Measurements from ENCODE around the gene GRIK3. TPM values are rescaled to one million over a fixed set of nuclear protein-coding genes. Genes with fewer than 3 reads are reported as not detected.

GRIK3 gene
- polyA plus RNA-seq, 1 experiment = not detected

GRCh38 chr1:36866169-36866814 is 168.0 kb downstream of the GRIK3 start:
- Histone ChIP-seq H3K4me3 (ENCODE audit: low read depth, low read length) (no peak overlapping the region), H3K27me3 (ENCODE audit: control insufficient read depth, insufficient read depth, low read length) (no peaks in the 10 kb centered on the region), H3K9me3 (ENCODE audit: control insufficient read depth, insufficient read depth, low read length) (no peaks in the 10 kb centered on the region), H3K27ac (ENCODE audit: low read depth, low read length) (no peak overlapping the region)
- DNase-seq (ENCODE audit: low read depth, low spot score) = no peak
- ChIA-PET CTCF (no interaction called here), POLR2A (no interaction called here)
- no peak for TF ChIP-seq CTCF (IDR thresholded peaks at IDR 0.05; ENCODE audit: low read depth, low read length)

GRCh38 chr1:36865602-36865900 is 168.8 kb downstream of the GRIK3 start:
- ChIA-PET CTCF (no interaction called here), POLR2A (no interaction called here)
- TF ChIP-seq CTCF (IDR thresholded peaks at IDR 0.05; ENCODE audit: low read depth, low read length) = no peak
- DNase-seq (ENCODE audit: low read depth, low spot score) = no peak
- H3K4me3 ChIP-seq (ENCODE audit: low read depth, low read length) = no peak overlapping the region
- H3K27me3 ChIP-seq (ENCODE audit: control insufficient read depth, insufficient read depth, low read length) = no peaks in the 10 kb centered on the region
- no peak overlapping the region for H3K27ac ChIP-seq (ENCODE audit: low read depth, low read length)
- no peaks in the 10 kb centered on the region for H3K9me3 ChIP-seq (ENCODE audit: control insufficient read depth, insufficient read depth, low read length)

- H3K4me3 ChIP-seq (ENCODE audit: low read depth, low read length) = no peak overlapping the region
- CTCF ChIA-PET = no interaction called here
- no peaks in the 10 kb centered on the region for H3K27me3 ChIP-seq (ENCODE audit: control insufficient read depth, insufficient read depth, low read length)
- POLR2A ChIA-PET = no interaction called here
- H3K27ac ChIP-seq (ENCODE audit: low read depth, low read length) = no peak overlapping the region
- DNase-seq (ENCODE audit: low read depth, low spot score) = no peak
- no peaks in the 10 kb centered on the region for H3K9me3 ChIP-seq (ENCODE audit: control insufficient read depth, insufficient read depth, low read length)
- no peak for TF ChIP-seq CTCF (IDR thresholded peaks at IDR 0.05; ENCODE audit: low read depth, low read length)
These were observed 169.3 kb downstream of the GRIK3 start for GRCh38 chr1:36864823-36865601.

DNA sequence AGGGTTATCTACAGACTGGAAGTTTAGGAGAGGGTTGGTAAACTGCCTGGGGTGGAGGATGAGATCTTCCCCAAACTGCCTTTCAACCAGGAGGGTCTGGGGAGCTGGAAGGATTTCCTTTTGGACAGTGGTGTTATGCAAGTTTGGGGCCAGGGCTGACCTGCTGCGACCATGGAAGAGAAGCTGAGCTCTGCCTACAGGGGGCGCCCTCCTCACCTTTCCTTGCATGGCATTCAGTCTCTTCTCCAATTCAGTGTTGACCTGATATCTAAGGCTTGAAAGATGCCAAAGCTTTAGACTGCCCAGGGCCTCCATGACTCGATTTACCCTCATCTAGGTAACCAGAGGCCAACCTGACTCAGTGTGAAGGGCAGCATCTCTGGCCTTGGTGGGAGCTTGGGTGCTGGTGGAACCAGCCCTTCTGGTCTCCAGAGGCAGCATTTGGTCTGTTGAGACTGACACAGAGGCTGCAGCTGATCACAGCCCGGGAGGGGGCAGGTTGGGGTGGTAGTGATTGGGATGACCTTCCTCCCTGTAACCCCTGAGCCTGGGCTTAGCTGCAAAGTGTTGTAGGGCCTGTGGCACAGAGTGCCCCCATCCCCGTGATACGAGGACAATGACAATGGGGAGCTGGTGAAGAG is 170.0 kb downstream of the GRIK3 start:
- Histone ChIP-seq H3K9me3 (ENCODE audit: control insufficient read depth, insufficient read depth, low read length) (no peaks in the 10 kb centered on the region), H3K27ac (ENCODE audit: low read depth, low read length) (no peak overlapping the region), H3K4me3 (ENCODE audit: low read depth, low read length) (no peak overlapping the region), H3K27me3 (ENCODE audit: control insufficient read depth, insufficient read depth, low read length) (no peaks in the 10 kb centered on the region)
- DNase-seq (ENCODE audit: low read depth, low spot score) = no peak
- no peak for TF ChIP-seq CTCF (IDR thresholded peaks at IDR 0.05; ENCODE audit: low read depth, low read length)
- ChIA-PET POLR2A (no interaction called here), CTCF (interaction anchor here (0.6 kb wide), 1 partner anchor 62 kb away, joined by 3 read pairs; no protein-coding TSS in a partner anchor)

DNA sequence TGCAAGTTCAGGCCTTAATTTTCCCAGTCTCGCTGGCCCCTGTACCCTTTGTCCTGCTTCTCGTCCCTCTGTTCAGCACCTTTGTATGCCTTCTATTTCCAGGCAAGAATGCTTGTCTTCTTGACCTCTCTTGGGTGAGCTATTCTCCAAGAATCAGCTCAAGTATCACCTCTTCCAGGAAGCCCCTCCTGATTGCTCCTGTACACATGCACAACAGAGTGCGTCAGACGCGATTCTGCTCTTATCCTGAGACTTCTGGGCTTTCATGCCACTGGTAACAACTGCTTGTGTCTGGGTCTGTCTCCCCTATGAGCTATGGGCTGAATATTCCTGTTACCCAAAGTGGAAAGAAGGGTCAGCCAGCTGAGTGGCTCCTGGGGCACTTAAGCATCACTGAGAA is 170.8 kb downstream of the GRIK3 start:
- Histone ChIP-seq H3K27me3 (ENCODE audit: control insufficient read depth, insufficient read depth, low read length) (no peaks in the 10 kb centered on the region), H3K4me3 (ENCODE audit: low read depth, low read length) (no peak overlapping the region), H3K27ac (ENCODE audit: low read depth, low read length) (no peak overlapping the region), H3K9me3 (ENCODE audit: control insufficient read depth, insufficient read depth, low read length) (no peaks in the 10 kb centered on the region)
- TF ChIP-seq CTCF (IDR thresholded peaks at IDR 0.05; ENCODE audit: low read depth, low read length) = no peak
- ChIA-PET POLR2A (no interaction called here), CTCF (no interaction called here)
- no peak for DNase-seq (ENCODE audit: low read depth, low spot score)

All from AG04450 (cell line).